HG03066 (cell line): Measurements from ENCODE around the gene GTPBP3.
"Not testable (repeated sequence)": the region's sequence is repeated elsewhere in the genome, so short reads cannot be mapped to it uniquely, and the experiment has no call there.

Source experiments
- ATAC-seq: cut with Tn5 transposase; IDR thresholded peaks from one replicate; pipeline ENCODE4 v1.9.1; 2021; ENCODE audit warnings: low read depth; ENCODE audit not compliant: unreplicated experiment

GTPBP3 gene

GRCh38 chr19:17341386-17341785, 4.0 kb downstream of the GTPBP3 start:
- ATAC-seq, result no peak

GRCh38 chr19:17341845-17342244, 4.5 kb downstream of the GTPBP3 start:
- no peak for ATAC-seq

DNA sequence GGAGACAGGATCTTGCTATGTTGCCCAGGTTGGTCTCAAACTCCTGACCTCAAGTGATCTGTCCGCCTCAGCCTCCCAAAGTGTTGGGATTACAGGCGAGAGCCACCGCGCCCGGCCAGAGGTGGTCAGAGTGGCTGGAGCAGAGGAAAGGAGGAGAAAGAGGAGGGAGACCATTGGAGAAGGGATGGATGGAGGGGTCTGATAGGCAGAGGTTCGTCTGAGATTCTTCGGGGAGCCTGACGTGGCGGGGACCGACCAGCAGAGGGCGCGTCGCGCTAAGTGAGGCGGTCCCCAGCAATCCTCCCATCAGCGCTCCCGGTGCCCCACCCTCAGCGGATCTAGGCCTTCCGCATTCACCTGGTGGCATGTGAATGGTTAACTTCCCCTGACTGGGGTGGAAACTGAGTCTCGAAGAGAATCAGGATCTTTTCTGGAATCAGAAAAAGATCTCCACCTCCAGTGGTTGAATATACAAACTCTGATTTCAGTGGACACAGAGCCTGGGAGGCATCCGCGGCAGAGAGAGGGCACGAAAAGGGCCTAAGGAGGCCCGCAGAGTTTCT, 8.8 kb downstream of the GTPBP3 start:
- no peak for ATAC-seq

DNA sequence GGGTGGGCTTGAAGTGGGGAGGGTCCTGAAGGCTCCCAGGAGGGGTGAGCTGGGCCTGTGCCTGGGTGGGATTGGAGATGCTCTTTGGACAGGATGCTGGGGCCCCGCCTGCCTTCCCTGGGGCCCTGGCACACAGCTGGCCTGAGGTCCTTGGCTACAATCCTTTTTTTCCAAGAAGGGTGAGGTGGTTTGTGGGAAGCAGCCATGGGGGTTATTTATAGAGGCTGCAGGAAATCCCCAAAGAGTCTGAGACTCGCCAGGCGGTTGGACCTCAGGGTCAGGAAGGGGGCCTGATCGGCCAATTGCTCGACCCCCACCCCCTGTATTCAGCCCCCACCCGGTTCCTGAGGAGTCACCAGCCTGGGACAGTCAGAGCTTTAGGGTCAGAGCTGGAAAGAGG, 10.0 kb downstream of the GTPBP3 start:
- ATAC-seq, result no peak

GRCh38 chr19:17347877-17348276, 10.5 kb downstream of the GTPBP3 start:
- ATAC-seq, result no peak

DNA sequence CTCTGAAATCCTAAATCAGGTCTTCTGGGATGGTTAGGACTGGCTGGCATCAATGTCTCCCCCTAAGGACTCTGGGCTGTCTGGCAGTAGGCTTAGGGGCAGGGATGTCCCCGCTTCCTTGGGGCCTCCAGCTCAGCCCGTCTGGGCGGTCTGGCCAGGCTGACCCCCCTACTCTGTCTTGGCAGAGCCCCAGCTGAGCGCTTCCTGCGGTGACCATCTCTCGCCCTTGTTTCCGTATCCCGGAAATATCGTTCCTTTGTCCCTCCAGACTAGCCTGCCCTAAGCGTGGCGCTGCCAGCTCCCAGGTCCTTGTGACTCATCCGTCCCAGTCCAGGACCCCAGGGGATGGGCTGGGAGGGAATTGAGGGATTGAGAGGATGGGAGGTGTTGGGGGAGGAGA, 11.3 kb downstream of the GTPBP3 start:
- no peak for ATAC-seq

DNA sequence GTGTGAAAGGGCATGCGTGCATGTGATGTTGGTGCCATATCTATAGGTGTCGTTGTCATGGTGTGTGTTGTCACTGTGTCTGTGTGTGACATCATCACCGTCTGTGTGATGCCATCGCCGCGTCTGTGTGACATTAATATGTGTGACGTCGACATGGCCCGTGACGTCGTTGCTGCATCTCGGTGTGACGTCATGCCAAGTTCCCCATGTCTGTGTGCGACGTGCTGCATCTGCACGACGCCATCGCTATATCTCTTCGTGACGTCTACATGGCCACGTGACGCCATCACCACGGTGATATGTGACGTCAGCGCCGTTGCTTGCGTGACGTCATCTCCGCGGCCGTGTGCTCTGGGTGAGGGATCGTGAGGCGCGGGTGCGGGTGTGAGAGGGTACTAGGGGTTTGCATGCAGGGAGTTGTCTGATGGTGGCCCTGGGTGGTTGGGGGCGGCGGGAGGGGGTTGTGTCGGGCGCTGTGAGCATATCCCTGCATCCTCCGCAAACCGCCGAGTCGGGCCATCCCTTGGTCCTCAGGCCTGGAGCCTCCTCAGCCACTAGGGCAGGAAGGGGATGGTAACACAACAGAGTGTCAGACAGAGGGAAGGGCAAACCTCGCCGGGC, 14.6 kb downstream of the GTPBP3 start:
- no peak for ATAC-seq

GRCh38 chr19:17352608-17353280, 15.4 kb downstream of the GTPBP3 start:
- no peak for ATAC-seq

GRCh38 chr19:17353386-17353785, 16.0 kb downstream of the GTPBP3 start:
- ATAC-seq, result no peak

DNA sequence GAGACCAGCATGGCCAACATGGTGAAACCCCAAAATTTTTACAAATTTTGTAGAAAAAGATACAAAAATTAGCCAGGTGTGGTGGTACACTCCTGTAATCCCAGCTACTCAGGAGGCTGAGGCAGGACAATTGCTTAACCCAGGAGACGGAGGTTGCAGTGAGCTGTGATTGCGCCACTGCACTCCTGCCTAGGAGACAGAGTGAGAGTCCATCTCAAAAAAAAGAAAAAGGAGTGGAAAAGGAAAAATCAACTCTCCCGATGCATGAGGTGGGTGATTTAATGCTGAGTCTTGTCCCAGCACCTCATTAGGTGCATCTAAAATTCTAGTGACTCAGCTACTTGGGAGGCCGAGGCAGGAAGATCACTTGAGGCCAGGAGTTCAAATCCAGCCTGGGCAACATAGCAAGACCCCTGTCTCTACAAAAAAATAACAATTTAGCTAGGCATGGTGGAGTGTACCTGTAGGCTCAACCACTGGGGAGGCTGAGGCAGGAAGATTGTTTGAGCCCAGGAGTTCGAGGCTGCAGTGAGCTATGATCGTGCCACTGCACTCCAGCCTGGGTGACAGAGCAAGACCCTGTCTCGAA, 19.8 kb downstream of the GTPBP3 start:
- ATAC-seq, result no peak

- no peak for ATAC-seq
These were observed 20.4 kb downstream of the GTPBP3 start for GRCh38 chr19:17357724-17358123.

DNA sequence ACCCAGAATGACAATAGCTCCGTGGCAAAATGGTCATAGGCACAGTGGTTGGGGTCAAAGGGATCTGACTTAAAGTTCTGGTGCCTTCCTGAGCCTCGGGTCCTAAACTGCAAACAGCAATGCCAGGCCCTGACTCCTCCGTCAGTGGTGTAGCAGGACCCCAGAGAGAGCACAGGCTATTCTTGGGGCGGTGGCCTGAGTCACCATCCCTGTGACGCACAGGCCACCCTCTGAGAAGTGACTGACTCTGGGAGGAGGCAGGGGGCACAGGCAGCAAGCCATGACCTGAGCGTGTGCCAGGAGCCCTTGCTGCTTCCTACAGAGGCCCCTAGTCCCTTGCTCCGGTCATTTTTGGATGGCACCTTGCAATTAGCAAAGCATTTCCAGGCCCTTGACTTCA, 21.0 kb downstream of the GTPBP3 start:
- no peak for ATAC-seq

DNA sequence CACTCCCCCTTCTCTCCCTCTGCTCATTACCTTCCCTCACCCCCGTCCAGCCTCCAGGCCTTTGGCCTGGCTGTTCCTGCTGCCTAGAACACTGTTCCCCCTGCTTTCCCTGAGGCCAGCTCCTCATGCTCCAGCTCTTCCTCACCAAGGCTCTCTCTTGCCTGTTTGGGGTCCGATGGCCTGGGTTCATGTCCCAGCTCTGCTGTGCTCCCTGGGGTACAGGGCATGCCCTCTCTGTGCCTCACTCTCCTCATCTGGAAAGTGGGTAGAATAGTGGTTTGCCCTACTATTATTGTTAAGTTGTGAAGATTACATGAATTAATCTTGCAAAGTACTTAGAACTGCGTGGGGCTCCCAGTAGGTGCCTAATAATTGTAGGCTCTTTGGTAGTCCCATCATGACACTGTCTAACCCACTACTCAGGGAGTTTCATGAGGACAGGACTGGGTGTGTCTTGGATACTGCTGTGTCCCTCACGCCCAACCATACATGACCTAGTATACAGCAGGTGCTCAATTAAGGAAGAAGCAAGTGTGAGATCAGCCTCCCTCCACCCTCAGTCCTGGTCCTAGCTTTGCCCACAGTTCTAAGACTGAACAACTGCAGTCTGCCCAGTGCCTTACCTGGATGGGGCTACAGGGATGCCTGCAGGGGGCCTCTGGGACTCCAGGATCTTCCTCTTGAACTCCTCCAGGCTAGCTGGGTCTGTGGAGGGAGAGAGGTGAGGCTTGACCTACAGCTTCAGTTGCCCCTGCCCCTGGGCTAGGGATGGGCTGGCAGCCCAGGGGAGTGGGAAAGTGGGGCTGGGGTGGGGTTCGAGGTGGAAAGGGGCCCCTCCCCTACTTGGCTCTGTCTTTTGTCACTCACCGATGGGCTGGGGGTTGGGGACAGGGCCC, 22.8 kb downstream of the GTPBP3 start:
- no peak for ATAC-seq

GRCh38 chr19:17363852-17364605, 26.7 kb downstream of the GTPBP3 start:
- ATAC-seq, result not testable (repeated sequence)

DNA sequence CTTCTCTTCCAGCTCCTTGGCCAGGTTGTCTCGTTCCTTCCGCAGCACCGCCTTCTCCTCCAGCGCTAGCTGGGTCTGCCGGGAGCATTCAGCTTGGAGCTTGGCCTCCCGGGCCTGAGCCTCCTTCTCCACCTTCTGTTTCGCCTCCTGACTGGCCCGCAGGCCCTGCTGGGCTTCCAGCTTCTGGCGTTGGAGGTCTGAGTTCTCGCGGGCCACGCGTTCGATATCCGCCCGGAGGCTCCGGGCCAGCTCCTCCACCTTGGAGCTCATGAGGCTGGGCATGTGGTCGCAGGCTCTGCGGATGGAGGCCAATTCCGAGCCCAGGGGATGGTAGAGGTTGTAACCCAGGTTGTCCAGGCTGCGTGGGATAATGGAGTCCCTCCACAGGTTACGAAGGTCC, 28.0 kb downstream of the GTPBP3 start:
- ATAC-seq, result no peak

- peak; percentile 94 for ATAC-seq
These were observed 32.8 kb downstream of the GTPBP3 start for GRCh38 chr19:17370026-17370587.

DNA sequence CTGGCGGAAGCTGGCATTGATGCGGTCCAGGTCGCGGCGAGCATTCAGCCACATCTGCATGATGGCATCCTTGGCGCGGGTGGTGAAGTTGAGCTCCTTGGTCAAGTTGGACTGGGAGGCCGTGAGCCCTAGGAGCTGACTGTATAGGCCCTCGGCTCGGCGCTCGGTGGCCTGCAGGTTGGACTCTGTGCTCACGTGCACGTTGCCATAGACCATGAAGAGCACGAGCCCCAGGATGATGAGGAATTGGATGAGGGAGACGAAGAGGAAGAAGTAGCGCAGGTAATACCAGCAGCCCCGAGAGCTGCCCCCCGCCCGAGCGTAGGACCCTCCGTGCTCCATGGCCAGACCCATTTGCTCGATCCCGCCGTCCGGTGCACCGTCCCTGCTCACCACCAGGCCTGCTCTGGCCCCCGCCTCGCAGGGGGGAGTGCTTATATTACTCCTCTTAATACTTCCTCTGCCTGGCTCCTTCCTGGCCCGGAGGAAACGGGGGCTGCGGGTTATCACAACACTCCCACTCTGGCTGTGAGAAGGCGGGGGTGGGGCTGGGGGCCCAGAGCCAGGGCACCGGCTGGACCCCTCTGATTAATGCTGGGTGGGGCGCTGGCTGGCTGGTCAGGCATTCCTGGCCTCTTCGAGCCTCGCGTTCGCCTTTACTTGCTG, 39.7 kb downstream of the GTPBP3 start, which contains the start of gene PLVAP:
TSS of gene PLVAP (minus strand) at position 408 of the 666 bp plus-strand sequence. CDS start at position 354, 54 bp downstream.
- no peak for ATAC-seq

DNA sequence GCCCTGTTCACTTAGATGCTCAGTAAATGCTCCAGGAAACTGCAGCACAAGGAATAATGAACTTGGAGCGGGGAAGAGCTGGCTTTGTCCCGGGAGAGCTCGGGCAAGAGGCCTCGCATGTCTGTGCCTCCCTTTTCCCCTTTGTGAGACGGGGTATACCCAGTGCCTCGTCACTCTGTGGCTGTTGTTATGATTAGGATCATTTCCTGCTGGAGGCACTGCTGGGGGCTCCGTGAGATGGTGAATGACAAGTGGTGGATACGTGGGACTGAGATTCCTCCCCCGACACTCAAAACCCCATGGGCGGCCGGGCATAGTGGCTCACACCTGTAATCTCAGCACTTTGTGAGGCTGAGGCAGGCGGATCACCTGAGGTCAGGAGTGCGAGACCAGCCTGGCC, 40.9 kb downstream of the GTPBP3 start:
- ATAC-seq, result no peak

- no peak for ATAC-seq
These were observed 41.9 kb downstream of the GTPBP3 start for GRCh38 chr19:17379221-17379631.
